NK-92 (cell line): ENCODE results near the gene SPDYE3.
"Not testable (repeated sequence)": the region's sequence is repeated elsewhere in the genome, so short reads cannot be mapped to it uniquely, and the experiment has no call there.

ENCODE experiments used
- DNase-seq: peaks from one replicate; lab custom pipeline; 2025; ENCODE audit not compliant: unreplicated experiment; lab: John Stamatoyannopoulos, UW

Gene SPDYE3

GRCh38 chr7:100348805-100349204, 41.3 kb downstream of the SPDYE3 start:
- no peak for DNase-seq

- DNase-seq: no peak
Measured at GRCh38 chr7:100349757-100350156, 42.3 kb downstream of the SPDYE3 start.

GRCh38 chr7:100351657-100352058, 44.2 kb downstream of the SPDYE3 start:
- no peak for DNase-seq

- not testable (repeated sequence) for DNase-seq
Measured at GRCh38 chr7:100352230-100352781, 44.8 kb downstream of the SPDYE3 start.

- DNase-seq: no peak
Measured at GRCh38 chr7:100352984-100353684, 45.6 kb downstream of the SPDYE3 start.

- DNase-seq: no peak
Measured at GRCh38 chr7:100353685-100354330, 46.3 kb downstream of the SPDYE3 start.

- DNase-seq: no peak
Measured at GRCh38 chr7:100356416-100357068, 49.0 kb downstream of the SPDYE3 start.

- no peak for DNase-seq
Measured at GRCh38 chr7:100357131-100357561, 49.6 kb downstream of the SPDYE3 start.

- DNase-seq: no peak
Measured at GRCh38 chr7:100358027-100358856, 50.7 kb downstream of the SPDYE3 start, which contains the start of gene PILRB. Gene PILRB (plus strand): TSS chr7:100358117. CDS start chr7:100358303, 186 bp downstream.

- no peak for DNase-seq
Measured at GRCh38 chr7:100358857-100359212, 51.3 kb downstream of the SPDYE3 start.

GRCh38 chr7:100360135-100360854, 52.8 kb downstream of the SPDYE3 start:
- DNase-seq: no peak

GRCh38 chr7:100363098-100363497, 55.6 kb downstream of the SPDYE3 start:
- no peak for DNase-seq

GRCh38 chr7:100363797-100364196, 56.3 kb downstream of the SPDYE3 start:
- DNase-seq: not testable (repeated sequence)

- no peak for DNase-seq
Measured at GRCh38 chr7:100364480-100364879, 57.0 kb downstream of the SPDYE3 start.

GRCh38 chr7:100365998-100366367, 58.5 kb downstream of the SPDYE3 start:
- not testable (repeated sequence) for DNase-seq

GRCh38 chr7:100366411-100367250, 59.1 kb downstream of the SPDYE3 start:
- DNase-seq: no peak

GRCh38 chr7:100367251-100367620, 59.7 kb downstream of the SPDYE3 start:
- DNase-seq: no peak

- DNase-seq: no peak
Measured at GRCh38 chr7:100367676-100368613, 60.4 kb downstream of the SPDYE3 start.
